Glutamatergic neuron (in vitro differentiated cells): ENCODE measurements around the gene DOCK9. TPM values are rescaled to one million over a fixed set of nuclear protein-coding genes. Genes with fewer than 3 reads are reported as not detected.

Source experiments
- DNase-seq: peaks from one replicate; pipeline ENCODE4 v3.0.0; 2022
- H3K27ac Mint-ChIP-seq: one replicate; pipeline ENCODE4 v1.8.0; 2020; ENCODE audit warnings: mild to moderate bottlenecking, mixed read lengths, inconsistent platforms; ENCODE audit not compliant: unreplicated experiment
- H3K27me3 Mint-ChIP-seq: one replicate; pipeline ENCODE4 v1.8.0; 2020; ENCODE audit warnings: mild to moderate bottlenecking, moderate library complexity, mixed read lengths, inconsistent platforms; ENCODE audit not compliant: unreplicated experiment
- H3K36me3 Mint-ChIP-seq: one replicate; pipeline ENCODE4 v1.8.0; 2020; ENCODE audit warnings: mild to moderate bottlenecking, mixed read lengths, inconsistent platforms; ENCODE audit not compliant: unreplicated experiment
- H3K4me1 Mint-ChIP-seq: one replicate; pipeline ENCODE4 v1.8.0; 2020; ENCODE audit warnings: mild to moderate bottlenecking, low read depth, mixed read lengths, inconsistent platforms; ENCODE audit not compliant: unreplicated experiment
- H3K4me3 Mint-ChIP-seq: one replicate; pipeline ENCODE4 v1.8.0; 2020; ENCODE audit warnings: mild to moderate bottlenecking, mixed read lengths, inconsistent platforms; ENCODE audit not compliant: unreplicated experiment
- H3K9me3 Mint-ChIP-seq: one replicate; pipeline ENCODE4 v1.8.0; 2020; ENCODE audit warnings: mild to moderate bottlenecking, moderate library complexity, mixed read lengths, inconsistent platforms; ENCODE audit not compliant: unreplicated experiment
- total RNA-seq: library from RNA; stranded (reverse); fragmentation: NEBNext Ultra II Directional; extraction: Animal tissue kit (Norgen Biotek cat#: 25700); gene quantifications from one replicate; pipeline ENCODE4 v1.2.1, GENCODE V29; 2021; ENCODE audit not compliant: unreplicated experiment
- TF ChIP-seq, protein P1 (sequence below): fragments of 200-600 bp; sonication (generic); IDR thresholded peaks from one replicate; pipeline ENCODE4 v1.5.0; 2021; ENCODE audit not compliant: partially characterized antibody, unreplicated experiment

The DOCK9 gene
- total RNA-seq, 1 donor from 2014 or later = 4.5 TPM

DNA sequence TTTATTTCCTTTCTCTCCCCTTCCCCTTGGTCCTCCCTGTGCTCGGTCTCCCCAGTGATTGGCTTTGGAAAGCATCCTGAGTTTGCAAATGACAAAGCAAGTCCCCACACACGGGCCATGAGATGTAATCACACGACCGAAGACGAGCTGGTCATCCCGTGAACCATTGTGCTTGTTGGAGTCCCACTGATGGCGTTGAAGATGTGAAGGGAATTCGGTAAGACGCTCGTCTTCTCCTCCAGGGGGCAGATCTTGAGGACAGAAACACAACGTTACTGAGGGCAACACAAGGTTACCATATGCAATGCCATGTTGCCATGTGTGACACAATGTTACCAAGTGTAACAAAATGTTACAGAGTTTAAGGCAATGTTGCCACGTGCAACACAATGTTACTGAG is 183.4 kb downstream of the DOCK9 start:
- H3K4me3 Mint-ChIP-seq = no peak overlapping the region
- H3K9me3 Mint-ChIP-seq = peaks cover 1% of the 10 kb centered on the region

DNA sequence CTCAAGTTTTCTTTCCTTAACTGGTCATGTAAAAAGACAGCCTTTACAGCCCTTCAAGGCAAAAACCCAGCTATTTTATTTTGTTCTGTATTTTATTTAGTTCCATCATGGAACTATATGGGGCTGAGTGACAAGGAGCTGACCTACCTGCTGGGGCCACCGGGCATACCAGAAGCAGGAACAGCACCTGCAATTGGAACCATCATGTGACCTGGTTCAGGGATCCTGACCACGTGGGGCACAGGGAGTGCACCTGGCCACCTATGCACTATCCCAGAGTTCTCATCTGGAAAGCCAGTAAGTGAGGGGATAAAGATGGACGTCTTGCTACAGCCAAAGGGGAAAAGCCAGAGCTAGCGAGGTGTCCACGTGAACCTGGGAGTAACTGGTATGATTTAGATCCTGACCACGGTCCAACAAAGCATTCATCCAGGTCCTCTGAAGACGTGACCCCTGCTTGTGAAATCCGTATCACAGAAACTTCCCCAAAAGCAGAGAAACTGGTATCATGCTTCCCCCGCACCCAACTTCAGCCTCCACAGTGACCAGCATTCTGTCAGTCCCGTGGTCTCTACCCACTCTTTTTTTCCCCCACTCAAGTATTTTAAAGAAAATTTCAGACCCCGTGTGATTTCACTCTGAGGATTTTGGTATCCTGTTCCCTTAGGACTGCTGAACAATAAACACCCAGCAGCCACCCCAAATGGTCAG is 184.9 kb downstream of the DOCK9 start:
- H3K27ac Mint-ChIP-seq = no peak overlapping the region
- peaks cover 3% of the 10 kb centered on the region for H3K36me3 Mint-ChIP-seq
- TF ChIP-seq, protein P1, sequence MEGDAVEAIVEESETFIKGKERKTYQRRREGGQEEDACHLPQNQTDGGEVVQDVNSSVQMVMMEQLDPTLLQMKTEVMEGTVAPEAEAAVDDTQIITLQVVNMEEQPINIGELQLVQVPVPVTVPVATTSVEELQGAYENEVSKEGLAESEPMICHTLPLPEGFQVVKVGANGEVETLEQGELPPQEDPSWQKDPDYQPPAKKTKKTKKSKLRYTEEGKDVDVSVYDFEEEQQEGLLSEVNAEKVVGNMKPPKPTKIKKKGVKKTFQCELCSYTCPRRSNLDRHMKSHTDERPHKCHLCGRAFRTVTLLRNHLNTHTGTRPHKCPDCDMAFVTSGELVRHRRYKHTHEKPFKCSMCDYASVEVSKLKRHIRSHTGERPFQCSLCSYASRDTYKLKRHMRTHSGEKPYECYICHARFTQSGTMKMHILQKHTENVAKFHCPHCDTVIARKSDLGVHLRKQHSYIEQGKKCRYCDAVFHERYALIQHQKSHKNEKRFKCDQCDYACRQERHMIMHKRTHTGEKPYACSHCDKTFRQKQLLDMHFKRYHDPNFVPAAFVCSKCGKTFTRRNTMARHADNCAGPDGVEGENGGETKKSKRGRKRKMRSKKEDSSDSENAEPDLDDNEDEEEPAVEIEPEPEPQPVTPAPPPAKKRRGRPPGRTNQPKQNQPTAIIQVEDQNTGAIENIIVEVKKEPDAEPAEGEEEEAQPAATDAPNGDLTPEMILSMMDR = no peak
- H3K27me3 Mint-ChIP-seq = peaks cover 2% of the 10 kb centered on the region
- no peak overlapping the region for H3K4me3 Mint-ChIP-seq
- H3K4me1 Mint-ChIP-seq = peaks cover 16% of the 10 kb centered on the region
- DNase-seq = no peak
- H3K9me3 Mint-ChIP-seq = peaks cover 1% of the 10 kb centered on the region

More for the DNA sequence above, 183.4 kb downstream of the DOCK9 start:
- Mint-ChIP-seq H3K4me1 (peaks cover 13% of the 10 kb centered on the region), H3K36me3 (peaks cover 4% of the 10 kb centered on the region), H3K27ac (no peak overlapping the region), H3K27me3 (peaks cover under 1% of the 10 kb centered on the region)
- TF ChIP-seq, protein P1 = no peak
- DNase-seq = no peak

DNA sequence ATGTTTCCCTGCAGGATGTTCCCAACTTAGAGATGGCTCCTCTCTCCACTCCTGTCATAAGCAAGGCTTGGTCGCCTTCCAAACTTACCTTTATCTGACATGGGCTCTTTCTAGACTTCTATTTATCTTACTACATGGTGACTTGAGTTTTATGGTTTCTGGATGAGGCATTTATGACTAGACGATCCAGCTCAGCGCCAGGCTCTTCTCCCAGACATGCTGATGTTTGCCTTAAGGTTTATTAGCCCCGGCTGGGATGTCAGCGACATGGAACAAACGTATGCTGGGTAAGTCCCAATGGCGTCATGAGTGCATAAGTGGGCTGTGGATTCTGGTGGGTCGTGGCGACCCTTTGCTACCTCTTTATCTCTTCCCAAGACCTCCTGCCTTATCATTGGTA is 185.5 kb downstream of the DOCK9 start:
- DNase-seq = no peak
- Mint-ChIP-seq H3K4me1 (peaks cover 10% of the 10 kb centered on the region), H3K36me3 (no peaks in the 10 kb centered on the region), H3K9me3 (peaks cover 4% of the 10 kb centered on the region), H3K27ac (no peak overlapping the region), H3K4me3 (no peak overlapping the region), H3K27me3 (peaks cover 3% of the 10 kb centered on the region)
- TF ChIP-seq, protein P1 = no peak

DNA sequence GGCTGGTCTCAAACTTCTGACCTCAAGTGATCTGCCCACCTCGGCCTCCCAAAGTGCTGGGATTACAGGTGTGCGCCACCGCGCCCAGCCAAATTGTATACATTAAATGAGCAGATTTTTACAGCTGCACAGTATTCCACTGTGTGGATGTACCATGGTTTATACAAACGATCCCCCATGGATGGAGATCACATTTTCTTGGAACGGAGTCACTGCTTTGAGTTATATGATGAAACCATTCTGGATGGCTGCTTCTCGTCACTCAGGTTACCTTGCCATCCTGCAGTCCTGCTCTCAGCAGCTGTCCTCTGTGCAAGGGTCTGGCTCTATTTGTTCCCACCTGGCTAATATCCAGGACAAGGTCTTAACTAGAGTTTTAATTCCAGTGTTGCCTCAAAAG is 186.3 kb downstream of the DOCK9 start:
- no peak for DNase-seq
- Mint-ChIP-seq H3K4me3 (no peak overlapping the region), H3K9me3 (peaks cover 4% of the 10 kb centered on the region), H3K4me1 (peaks cover 7% of the 10 kb centered on the region), H3K27me3 (peaks cover 4% of the 10 kb centered on the region), H3K27ac (no peak overlapping the region), H3K36me3 (no peaks in the 10 kb centered on the region)
- TF ChIP-seq, protein P1 = no peak

DNA sequence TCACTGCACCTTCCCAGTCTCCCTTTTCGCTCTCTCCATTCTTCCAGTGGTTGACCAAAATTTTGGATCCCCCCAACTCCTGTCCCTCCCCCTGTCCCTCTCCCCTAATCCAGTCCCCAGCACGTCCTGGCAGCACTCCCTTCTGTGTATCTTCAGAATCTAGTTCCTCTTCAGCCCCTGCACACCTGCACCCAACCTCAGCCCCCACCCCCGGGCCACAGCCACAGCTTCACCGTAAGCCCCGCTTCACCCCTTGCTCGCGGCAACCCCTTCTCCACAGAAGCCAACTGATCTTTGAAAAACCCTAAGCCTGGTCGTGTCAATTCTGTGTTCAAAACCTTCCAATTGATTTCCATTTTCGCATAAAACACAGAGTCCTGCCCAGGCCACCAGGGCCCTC is 189.9 kb downstream of the DOCK9 start:
- no peak overlapping the region for H3K27ac Mint-ChIP-seq
- no peaks in the 10 kb centered on the region for H3K36me3 Mint-ChIP-seq
- no peak overlapping the region for H3K4me3 Mint-ChIP-seq
- H3K27me3 Mint-ChIP-seq = peaks cover 4% of the 10 kb centered on the region
- TF ChIP-seq, protein P1 = no peak
- no peak for DNase-seq
- peaks cover 4% of the 10 kb centered on the region for H3K9me3 Mint-ChIP-seq
- peaks cover 3% of the 10 kb centered on the region for H3K4me1 Mint-ChIP-seq
